Lung (tissue), 12 donors: ENCODE results near the gene AHCYL1. TPM values are rescaled to one million over a fixed set of nuclear protein-coding genes. Genes with fewer than 3 reads are reported as not detected.

Experiments used
- ATAC-seq: fragments of 200-7000 bp; cut with Tn5 transposase; one replicate; pipeline ENCODE4 v1.9.1; 2020; ENCODE audit warnings: moderate number of reproducible peaks; ENCODE audit not compliant: insufficient read depth, low FRiP score
- DNase-seq, 3 donors: peaks; one replicate each; pipeline ENCODE4 v3.0.0-alpha.2; 2013 to 2017
- H3K27ac ChIP-seq, 2 donors: one replicate each; pipeline ENCODE4 v1.5.1; 2013; ENCODE audit warnings: mild to moderate bottlenecking in 2 of 2, moderate library complexity in 2 of 2, control low read depth in 1 of 2, inconsistent platforms in 1 of 2, low read depth in 1 of 2, low read length in 1 of 2
- H3K27me3 ChIP-seq, 3 donors: one replicate each; pipeline ENCODE4 v1.5.1; 2013; ENCODE audit warnings: low read length in 2 of 3; ENCODE audit not compliant: control insufficient read depth in 3 of 3, insufficient read depth in 3 of 3
- H3K36me3 ChIP-seq, 4 donors: one replicate each; pipeline ENCODE4 v1.5.1; 2013; ENCODE audit warnings: low read length in 4 of 4, mild to moderate bottlenecking in 1 of 4, moderate library complexity in 1 of 4; ENCODE audit not compliant: control insufficient read depth in 4 of 4, insufficient read depth in 4 of 4
- H3K4me1 ChIP-seq, 5 donors: one replicate each; pipeline ENCODE4 v1.5.1; 2013; ENCODE audit warnings: low read length in 5 of 5, mild to moderate bottlenecking in 2 of 5, moderate library complexity in 1 of 5; ENCODE audit not compliant: control insufficient read depth in 5 of 5, insufficient read depth in 5 of 5
- H3K4me3 ChIP-seq: one replicate; pipeline ENCODE4 v1.5.1; 2013; ENCODE audit warnings: mild to moderate bottlenecking, control low read depth, moderate library complexity
- H3K9ac ChIP-seq, 2 donors: one replicate each; pipeline ENCODE4 v1.5.1; 2013; ENCODE audit warnings: low read length in 2 of 2, control low read depth in 1 of 2; ENCODE audit not compliant: insufficient read depth in 1 of 2
- H3K9me3 ChIP-seq, 4 donors: one replicate each; pipeline ENCODE4 v1.5.1; 2013; ENCODE audit warnings: low read length in 3 of 4, mild to moderate bottlenecking in 1 of 4, moderate library complexity in 1 of 4; ENCODE audit not compliant: control insufficient read depth in 4 of 4, insufficient read depth in 3 of 4
- CTCF ChIP-seq: IDR thresholded peaks from 2 replicates; pipeline ENCODE4 v1.5.1; 2012; ENCODE audit warnings: mild to moderate bottlenecking; ENCODE audit errors: control extremely low read depth, extremely low read depth
- WGBS, 2 donors: extraction: QIAGEN DNeasy Blood & Tissue Kit; methylation state at CpG; one replicate each; pipeline ENCODE4 v1.1.7; 2013; 5-methylcytosine and 5-hydroxymethylcytosine counted together
- polyA plus RNA-seq, 2 donors: library from polyadenylated mRNA; stranded (reverse); fragments of 200-250 nt; gene quantifications; one replicate each; pipeline ENCODE4 v1.2.1, GENCODE V29; 2013
- total RNA-seq, 2 donors: library from RNA; depleted of rRNA in 1 of 2; stranded (reverse); fragments of >200 nt in 1 of 2; gene quantifications; one replicate each; pipeline ENCODE4 v1.2.1, GENCODE V29; 2014 to 2021
- donor health status: control.
- donor health status: control.
- donor health status: Bipolar disorder and iron deficiency.
- donor health status: healthy.
- donor health status: DM: yes; HTN: yes; CAD: no.

AHCYL1 gene
- total and polyA plus RNA-seq, 4 donors: 44.4 to 77.7 (median 56.3) TPM

- Histone ChIP-seq H3K9me3 (no peaks in the 10 kb centered on the region), H3K27ac (peak overlapping the region; percentile 71 to 72), H3K27me3 (no peaks in the 10 kb centered on the region), H3K36me3 (peaks cover 0 to under 1% (median under 1%) of the 10 kb centered on the region in 4 donors), H3K9ac (peak overlapping the region in 1 of 2 donors; percentile 63), H3K4me1 (peaks cover 3 to 35% (median 31%) of the 10 kb centered on the region in 5 donors), H3K4me3 (no peak overlapping the region)
- WGBS, 2 donors: 7 to 10% methylated on average over 8 of the region's 8 CpGs
- DNase-seq (peak; percentile 70 to 88 (median 82)), ATAC-seq (peak; percentile 91)
- no peak for TF ChIP-seq CTCF
Measured at GRCh38 chr1:110003747-110004428, 19.3 kb downstream of the AHCYL1 start.

- Histone ChIP-seq H3K9ac (peak overlapping the region in 1 of 2 donors; percentile 63), H3K9me3 (no peaks in the 10 kb centered on the region), H3K4me3 (no peak overlapping the region), H3K27ac (peak overlapping the region; percentile 71 to 72), H3K36me3 (peaks cover 2 to 7% (median 4%) of the 10 kb centered on the region in 4 donors), H3K27me3 (no peaks in the 10 kb centered on the region), H3K4me1 (peaks cover 3 to 35% (median 31%) of the 10 kb centered on the region in 5 donors)
- no peak for ATAC-seq
- 53 to 71% methylated on average over 1 of the region's 1 CpG for WGBS, 2 donors
- no peak for TF ChIP-seq CTCF
- peak in 2 of 3 donors; percentile 26 to 49 for DNase-seq
Measured at GRCh38 chr1:110004583-110004982, 20.0 kb downstream of the AHCYL1 start.

- TF ChIP-seq CTCF: no peak
- Histone ChIP-seq H3K27me3 (no peaks in the 10 kb centered on the region), H3K4me3 (no peak overlapping the region), H3K36me3 (peaks cover 6 to 15% (median 10%) of the 10 kb centered on the region in 4 donors), H3K4me1 (peaks cover 3 to 35% (median 31%) of the 10 kb centered on the region in 5 donors), H3K9me3 (no peaks in the 10 kb centered on the region), H3K27ac (peak overlapping the region in 1 of 2 donors; percentile 50), H3K9ac (no peak overlapping the region)
- DNase-seq (no peak), ATAC-seq (no peak)
Measured at GRCh38 chr1:110005971-110006370, 21.4 kb downstream of the AHCYL1 start.
